DMS153 treated with DMSO at 0.1 percent for 48 hours (cell line): ENCODE data around the gene SERINC2.
"Not testable (repeated sequence)": the region's sequence is repeated elsewhere in the genome, so short reads cannot be mapped to it uniquely, and the experiment has no call there.

Source experiments
- DNase-seq: peaks from one replicate; lab custom pipeline; 2025; ENCODE audit not compliant: unreplicated experiment; lab: John Stamatoyannopoulos, UW

The SERINC2 gene

DNA sequence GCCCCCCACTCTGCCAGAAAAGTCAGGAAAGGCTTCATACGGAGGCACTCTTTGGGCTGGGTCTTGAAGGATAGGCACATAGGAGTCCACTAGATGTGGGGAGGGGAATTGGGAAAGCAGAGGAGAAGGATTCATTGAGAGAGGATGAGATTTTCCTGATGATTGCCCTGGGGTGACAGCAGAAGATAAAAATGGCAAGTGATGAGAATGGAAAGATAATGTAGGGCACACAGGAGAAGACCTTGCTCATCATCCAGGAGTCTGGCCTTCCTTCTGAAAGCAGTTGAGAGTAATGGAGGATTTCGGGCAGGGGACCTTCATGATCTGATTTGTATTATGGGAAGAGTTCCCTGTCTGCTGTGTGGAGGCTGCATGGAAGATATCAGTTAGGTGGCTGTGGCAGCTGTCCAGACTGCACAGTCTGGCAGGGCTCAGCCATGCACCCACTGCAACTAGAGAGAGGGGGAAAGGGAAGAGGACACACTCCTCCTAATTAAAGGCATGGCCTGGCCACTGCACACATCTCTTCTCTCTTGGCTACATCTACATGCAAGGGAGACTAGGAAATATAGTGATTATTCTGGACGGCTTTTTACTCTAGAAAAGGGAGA lies 30.5 kb upstream of the SERINC2 start:
- DNase-seq = no peak

DNA sequence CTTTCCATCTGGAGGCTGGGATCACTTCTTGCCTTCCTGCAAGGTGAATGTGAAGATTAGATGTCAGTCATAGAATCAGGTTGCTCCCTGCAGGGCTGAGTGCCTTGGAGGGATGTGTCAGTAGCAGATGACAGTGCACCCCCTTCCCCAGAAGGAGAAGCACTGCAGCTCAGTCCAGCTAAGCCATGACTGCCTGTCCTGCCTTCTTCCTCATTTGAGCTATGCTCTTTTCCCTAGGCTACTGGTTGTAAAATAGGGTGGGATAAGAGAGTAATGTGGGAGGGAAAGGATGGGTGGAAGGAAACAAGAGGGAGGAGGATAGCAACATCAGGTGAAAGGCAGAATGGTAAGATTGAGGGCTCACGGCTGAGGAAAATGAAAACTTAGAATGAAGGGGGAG lies 29.0 kb upstream of the SERINC2 start:
- DNase-seq = no peak

DNA sequence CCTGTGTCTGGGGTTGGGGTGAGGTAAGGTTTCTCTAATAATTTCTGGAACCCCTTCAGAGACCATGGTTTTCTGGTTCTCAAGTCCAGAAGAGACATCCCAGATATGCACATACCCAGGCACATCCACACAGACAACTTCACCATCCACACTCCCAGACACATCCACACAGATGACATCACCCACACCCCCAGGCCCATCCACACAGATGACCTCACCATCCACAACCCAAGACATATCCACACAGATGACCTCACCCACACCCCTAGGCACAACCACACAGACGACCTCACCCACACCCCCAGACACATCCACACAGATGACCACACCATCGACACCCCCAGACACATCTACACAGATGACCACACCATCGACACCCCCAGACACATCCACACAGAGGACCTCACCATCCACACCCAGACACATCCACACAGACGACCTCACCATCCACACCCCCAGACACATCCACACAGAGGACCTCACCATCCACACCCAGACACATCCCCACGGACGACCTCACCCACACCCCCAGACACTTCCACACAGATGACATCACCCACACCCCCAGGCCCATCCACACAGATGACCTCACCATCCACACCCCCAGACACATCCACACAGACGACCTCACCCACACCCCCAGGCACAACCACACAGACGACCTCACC lies 26.3 kb upstream of the SERINC2 start:
- DNase-seq = not testable (repeated sequence)

DNA sequence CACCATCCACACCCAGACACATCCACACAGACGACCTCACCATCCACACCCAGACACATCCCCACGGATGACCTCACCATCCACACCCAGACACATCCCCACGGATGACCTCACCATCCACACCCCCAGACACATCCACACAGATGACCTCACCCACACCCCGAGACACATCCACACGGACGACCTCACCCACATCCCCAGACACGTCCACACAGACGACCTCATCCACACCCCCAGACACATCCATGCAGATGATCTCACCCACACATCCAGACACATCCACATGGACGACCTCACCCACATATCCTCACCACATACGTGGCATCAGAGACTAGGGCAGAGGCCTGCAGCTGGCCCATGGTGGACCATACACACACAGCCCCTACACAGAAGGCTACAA lies 25.4 kb upstream of the SERINC2 start:
- no peak for DNase-seq

DNA sequence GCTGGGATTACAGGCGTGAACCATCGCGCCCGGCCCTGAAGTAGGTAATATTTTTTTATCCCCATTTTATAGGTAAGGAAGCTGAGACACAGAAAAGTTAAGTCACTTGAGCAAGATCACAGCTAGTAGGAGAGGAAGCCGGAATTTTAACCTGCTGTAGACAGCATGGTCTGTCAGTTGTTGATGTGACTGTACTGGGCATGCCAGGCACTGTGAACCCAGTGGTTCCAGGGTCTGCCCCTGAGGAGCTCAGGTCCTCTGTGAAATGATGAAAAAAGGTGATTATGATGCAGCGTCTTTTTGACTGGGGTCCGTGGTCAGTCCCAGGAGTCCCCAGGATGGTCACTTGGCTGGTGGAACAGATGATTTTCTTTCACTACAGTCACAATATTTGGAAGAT lies 23.4 kb upstream of the SERINC2 start:
- no peak for DNase-seq

DNA sequence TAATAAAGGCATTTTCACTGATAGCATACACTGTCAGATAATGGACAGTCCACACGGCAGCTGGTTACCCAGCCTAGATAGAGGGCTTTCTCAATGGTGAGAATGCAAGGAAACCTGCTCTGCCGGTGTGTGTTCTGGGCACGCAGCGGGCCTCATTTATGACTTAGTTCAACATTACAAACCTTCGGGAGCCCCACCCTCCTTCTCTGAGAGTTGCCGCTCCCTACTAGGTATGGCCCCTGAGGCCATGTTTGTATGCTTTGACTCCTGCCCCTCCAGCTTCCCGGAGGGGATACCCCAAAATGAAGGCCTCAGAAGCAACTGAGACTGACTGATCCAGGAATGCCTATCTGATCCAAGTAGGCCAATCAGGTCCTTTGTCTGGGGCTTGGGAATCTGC lies 22.9 kb upstream of the SERINC2 start:
- no peak for DNase-seq

DNA sequence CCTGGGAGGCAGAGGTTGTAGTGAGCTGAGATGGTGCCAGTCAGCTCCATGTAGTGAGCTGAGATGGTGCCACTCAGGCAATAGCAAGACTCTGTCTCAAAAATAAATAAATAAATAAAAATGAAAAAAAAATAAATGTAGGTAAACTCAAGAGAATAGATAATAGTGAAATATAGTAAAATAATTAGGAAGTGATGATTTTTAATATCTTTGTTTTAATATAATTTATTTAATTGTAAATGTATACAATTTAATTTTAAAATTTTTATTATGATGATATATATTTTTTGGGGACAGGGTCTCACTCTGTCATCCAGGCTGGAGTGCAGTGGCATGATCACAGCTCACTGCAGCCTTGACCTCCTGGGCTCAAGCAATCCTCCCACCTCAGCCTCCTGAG lies 19.6 kb upstream of the SERINC2 start:
- DNase-seq = no peak

DNA sequence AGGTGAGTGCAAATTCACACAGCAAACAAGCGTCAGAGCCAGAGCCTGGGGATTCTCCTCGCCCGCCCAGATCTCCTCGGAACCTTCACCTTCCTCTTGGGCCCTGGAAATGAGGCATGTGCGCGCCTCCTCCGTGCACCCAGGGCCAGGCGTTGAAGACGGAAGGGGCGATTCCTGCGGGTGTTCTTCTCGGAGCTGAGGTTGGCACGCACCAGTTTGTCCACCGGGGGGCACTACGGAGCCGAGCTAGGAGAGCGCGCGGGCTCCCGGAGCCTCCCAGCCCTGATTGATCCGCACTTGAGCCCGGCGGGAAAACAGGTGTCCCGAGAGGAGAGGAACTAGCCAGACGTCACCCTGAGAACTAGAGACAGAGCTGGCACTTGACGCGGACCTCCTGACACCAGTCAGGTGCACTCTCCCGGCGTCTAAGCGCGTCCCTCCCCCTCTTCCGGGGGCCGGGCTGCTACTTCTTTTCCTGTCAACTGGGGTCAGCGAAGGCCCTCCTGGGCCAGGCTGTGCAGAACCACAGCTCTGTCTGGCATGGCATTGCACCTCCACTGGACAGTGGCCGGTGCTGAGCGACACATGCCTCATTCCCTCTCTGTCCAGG lies 18.3 kb upstream of the SERINC2 start:
- DNase-seq = peak; percentile 97

DNA sequence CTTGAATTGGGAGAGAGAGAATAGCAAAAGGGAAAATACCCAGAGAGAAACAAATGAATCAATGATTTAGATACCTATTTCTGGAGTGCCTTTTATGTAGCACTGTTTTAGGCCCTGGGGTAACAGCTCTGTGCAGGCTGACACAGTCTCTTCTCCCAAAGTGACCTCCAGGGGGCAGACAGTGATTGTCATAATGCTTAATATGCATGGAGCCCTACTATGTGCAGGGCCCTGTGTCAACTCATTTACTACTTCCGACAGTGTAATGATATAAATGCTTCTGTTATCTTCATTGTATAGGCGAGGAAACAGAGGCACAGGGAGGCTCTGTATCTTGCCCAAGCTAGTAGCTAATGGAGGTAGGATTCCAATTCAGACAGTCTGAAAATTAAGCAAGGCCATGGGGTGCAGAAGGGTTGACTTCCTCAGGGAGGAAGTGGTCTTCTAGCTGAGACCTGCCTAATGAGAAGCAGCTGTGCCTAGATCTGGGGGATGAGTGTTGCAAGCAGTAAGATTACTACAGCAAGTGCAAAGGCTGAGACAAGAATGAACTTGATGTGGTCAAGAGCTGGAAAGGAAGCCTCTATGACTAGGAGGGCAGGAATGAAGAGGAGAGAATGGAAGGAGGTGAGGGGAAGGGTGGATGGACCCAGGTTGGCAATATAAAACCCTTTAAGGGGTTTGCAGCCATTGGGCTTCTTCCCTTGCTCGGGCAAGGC lies 16.2 kb upstream of the SERINC2 start:
- DNase-seq = no peak

DNA sequence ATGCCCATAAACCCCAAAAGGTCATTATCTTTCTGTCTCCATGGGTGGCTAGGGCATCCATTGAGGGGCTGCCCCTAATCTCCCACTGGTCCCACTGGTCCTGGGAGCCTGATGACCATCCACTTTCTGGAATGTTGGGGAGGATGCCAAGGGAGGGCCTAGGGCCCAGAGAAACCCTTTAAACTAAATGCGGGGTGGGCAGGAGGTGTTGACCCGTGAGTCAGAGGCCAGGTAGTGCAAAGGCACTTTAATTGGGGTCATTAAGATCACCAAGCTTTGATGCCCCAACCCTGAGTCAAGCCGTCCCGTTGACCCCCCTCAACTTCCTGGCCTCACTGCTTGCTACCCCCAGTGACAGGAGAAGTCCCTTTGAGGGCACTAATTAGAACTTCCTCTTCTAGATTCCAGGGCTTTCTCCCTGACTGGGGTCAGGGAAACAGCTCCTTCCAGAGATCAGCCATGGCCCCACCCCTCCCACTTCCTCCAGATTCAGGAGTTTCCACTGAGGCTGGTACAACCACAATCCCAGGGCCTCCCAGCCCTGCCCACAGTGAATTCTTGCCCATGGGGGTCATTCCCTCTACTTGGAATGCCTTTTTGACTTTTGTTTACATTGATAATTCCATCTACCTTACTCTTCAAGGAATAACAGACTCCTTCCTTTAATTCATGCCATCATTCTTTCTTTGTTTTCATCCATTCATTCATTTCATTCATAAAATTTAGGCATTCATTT lies 15.5 kb upstream of the SERINC2 start:
- no peak for DNase-seq

DNA sequence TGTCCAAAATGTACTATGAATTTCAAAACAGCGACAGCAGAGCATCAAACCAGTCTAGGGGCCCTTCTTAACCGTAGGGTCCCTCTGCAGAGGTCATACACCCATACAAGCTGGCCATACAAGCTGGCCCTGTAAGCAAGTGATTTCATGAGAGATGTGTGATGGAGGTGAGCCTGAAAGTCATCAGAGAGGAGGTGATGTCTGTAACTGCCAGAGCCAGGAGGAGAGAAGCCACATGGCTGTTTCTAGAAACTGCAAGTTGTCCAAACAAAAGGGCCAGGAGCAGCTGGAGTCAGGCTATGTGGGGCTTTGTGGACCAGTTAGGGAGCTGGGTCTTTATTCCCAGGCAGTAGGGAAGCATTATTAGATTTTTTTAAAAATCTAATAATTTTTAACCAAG lies 14.8 kb upstream of the SERINC2 start:
- no peak for DNase-seq

DNA sequence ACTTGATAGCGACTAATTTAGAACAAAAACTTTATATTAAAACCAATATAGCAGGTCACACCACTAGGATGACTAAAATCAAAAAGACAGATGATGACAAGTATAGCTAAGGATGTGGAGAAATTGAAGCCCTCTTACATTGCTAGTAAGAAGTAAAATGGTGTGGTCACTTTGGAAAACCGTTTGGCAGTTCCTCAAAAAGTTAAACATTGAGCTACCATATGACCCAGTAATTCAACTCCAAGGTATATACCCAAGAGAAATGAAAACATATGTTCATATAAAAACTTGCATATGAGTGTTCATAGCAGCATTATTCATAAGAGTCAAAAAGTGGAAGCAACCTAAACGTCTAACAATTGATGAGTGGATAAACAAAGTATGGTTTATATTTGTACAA lies 13.0 kb upstream of the SERINC2 start:
- no peak for DNase-seq

DNA sequence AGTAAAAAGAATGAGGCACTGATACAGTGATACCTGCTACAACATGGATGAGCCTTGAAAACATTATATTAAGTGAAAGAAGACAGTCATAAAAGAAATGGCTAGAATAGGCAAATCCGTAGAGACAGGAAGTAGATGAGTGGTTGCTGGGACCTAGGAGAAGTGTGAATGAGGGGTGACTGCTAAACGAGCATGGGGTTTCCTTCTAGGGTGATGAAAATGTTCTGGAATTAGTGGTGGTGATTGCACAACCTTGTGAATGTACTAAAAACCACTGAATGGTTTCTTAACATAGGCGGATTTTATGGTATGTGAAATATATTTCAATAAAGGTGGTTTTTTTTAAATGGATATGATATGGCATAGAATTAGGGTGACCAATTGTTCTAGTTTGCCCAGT lies 12.6 kb upstream of the SERINC2 start:
- DNase-seq = no peak

DNA sequence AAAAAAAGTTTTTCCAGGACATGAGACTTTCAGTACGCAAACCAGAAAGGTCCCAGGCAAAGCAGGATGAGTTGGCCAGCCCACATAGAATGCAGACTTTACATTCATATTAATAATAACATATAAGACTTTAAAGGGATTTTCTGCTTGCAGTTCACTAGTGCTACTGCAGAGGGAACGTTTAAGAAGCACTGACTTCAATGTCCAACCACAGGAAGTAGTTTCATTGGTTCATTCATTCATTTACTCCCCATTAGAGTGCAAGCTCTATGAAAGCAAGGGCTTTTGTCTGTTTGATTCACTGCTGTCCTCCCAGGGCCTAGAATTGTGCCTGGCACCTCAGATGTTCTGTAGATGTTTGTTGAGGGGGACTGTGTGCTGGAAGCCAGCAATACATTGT lies 11.8 kb upstream of the SERINC2 start:
- no peak for DNase-seq

DNA sequence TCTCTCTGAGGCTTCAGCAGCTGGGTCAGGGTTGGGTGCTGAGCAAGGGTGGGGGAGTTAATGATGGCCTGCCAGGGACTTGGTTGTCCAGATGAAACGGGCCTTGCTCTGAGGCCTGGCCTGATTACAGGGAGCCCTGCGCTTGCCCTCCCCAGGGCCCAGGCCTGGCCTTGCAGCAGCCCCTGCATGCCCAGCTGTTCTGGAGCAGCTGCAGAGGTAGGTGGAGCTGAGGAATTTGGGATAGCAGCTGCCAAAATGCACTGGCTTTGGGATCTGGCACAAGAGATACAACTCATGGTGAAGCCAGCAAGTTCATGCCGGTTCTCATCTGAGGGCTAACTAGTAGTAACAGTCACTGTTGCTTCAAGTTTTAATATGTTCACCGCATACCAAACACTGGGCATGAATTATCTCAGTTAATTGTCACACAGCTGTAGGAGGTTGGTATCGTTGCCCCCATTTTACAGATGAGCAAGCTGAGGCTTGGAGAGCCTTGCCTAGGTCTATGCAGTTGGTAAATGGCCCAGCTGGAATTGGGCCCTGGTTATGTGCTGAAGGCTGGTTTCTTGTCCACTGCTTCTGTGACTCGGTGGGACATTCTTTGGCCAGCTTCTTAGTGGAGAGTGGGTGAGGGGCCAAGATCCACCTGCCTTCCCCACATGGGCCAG lies 7.3 kb upstream of the SERINC2 start:
- no peak for DNase-seq

DNA sequence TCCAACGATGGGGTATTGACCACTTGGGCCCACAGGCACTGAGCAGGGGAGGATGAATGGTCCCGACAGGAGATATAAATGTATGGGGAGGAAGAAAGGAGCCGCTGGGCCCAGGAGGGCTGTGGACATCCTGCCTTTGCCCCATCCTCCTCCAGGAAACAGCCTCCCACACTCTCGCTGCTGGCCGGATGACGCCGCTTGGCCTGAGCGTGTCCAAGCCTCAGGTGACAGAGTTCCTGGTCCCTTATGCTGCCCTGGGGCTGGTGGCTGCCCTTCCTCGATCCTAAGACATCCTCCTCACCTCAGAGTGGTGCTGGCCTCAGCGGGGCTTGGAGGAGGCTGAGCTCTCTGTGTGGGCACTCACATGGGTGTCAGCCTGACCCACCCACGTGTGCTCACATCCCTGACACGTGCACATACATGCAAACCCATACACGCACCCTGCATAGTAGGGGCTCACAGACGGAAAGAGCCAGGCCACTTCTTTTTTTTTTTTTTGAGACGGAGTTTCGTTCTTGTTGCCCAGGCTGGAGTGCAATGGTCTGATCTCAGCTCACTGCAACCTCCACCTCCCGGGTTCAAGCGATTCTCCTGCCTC lies 5.9 kb upstream of the SERINC2 start:
- no peak for DNase-seq

DNA sequence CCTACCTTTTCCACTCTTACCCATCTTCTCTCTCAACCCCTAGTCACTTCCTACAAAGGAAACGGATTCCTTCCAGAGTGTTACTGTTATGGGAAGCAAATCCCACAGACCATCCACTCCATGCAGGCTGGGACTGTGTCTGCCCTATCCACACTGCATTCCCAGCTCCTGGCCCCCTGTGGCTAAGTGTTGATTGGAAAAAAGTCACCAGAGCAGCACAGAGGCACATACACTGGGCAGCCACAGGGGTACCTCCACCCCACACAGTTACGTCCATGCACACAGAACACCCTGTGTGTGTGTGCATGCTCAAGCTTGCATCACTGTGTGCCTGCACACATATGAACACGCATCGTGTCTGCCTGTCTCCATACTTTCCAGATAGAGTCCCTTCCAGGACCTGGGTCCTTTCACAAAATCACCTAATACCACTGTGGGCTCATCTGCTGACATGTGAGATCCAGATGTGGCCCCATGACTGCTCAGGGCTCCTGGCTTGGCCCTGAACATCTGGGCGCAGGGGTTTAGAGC lies 4.2 kb upstream of the SERINC2 start:
- DNase-seq = no peak

DNA sequence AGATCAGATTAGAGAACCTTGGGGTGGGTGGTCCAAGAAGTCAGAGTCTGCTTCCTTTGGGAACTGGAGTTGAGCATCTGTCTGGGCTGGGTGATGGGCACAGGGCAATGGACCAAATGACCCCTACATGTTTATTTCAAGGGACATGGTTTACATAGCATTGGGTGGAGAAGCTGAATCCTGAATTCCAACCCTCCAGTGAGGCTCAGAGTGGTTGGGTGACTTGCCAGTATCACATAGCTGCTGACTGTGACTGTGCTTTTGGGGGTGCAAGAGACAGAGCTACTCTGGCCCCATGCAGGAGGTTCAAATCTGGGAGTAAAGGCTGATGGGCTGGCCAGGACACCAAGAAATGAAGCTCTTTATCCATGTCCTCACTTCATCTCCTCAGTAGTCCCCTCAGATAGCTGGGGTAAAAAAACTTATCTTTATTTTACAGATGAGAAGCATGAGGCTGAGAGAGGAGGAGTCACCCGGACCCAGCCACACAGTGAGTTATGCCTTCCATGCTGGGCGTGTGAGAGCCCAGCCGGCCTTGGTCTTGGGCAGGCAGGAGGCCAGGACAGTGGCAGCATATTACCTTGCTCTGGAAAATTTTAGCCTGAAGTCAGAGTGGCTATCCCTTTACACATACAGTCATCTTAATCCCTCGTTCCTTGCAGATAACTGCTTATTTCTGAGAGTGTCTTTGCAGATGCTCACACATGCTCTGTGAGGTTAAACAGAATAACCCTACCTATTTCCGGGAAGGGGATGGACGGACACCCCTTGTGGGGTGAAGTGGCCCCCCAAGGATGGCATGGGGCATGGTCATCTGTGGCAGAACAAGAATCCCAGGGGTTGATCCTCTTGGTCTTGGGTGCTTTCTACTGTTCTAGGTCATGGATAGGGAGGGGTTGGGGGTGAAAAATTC lies 2.8 kb upstream of the SERINC2 start:
- no peak for DNase-seq

DNA sequence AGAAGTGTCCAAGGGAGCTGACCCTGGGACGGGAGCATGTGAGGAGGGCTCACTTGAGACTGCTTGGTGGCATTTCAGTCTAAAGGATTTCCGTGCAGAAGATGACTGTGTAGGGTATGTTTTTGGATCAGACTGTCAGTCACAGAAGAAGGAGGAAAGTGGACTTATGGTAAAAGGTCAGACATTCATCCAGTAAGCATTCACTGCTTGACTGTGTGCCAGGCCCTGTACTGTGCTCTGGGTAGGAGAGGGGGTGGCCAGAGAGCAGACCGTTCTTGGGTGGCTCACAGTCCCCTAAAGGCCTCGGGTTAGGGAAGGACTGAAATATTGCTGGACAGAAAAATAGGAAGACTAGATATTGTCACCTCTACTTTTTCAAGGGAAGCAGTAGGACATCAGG lies 2.1 kb upstream of the SERINC2 start:
- DNase-seq = no peak
